GM18498 (cell line): ENCODE data around the gene FLAD1.
"Not testable (repeated sequence)": the region's sequence is repeated elsewhere in the genome, so short reads cannot be mapped to it uniquely, and the experiment has no call there.

Source experiments
- ATAC-seq: cut with Tn5 transposase; IDR thresholded peaks from one replicate; pipeline ENCODE4 v1.9.1; 2021; ENCODE audit warnings: mild to moderate bottlenecking, moderate library complexity; ENCODE audit not compliant: unreplicated experiment

Gene FLAD1

GRCh38 chr1:154988058-154988954, 5.2 kb downstream of the FLAD1 start:
- no peak for ATAC-seq

DNA sequence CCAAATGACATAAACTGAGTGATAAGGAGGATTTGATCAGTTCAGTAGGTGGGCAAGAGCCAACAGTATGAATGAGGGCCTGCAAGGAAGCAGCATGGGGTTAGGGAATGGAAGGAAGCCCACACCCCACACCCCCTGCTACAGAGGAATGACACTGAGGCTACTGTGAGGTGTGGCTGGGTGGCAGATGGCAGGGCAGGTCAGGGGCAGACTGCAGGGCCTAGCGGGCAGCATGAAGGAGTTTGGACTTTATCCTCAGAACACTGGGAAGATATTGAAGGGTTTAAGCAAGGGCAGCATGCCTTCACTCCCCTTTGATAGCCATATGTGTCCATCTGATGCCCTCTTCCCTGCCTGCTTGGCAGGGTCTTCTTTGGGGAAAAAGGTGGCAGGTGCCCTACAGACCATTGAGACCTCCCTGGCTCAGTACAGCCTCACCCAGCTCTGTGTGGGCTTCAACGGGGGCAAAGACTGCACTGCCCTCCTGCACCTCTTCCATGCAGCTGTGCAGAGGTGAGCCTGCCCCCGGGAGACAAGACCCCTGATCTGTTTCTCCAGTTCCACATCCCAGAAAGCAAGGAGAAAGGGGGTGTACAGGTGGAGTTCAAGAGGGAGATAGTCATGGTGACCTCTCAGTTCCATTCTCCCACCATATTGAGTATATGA, 6.2 kb downstream of the FLAD1 start:
- no peak for ATAC-seq

DNA sequence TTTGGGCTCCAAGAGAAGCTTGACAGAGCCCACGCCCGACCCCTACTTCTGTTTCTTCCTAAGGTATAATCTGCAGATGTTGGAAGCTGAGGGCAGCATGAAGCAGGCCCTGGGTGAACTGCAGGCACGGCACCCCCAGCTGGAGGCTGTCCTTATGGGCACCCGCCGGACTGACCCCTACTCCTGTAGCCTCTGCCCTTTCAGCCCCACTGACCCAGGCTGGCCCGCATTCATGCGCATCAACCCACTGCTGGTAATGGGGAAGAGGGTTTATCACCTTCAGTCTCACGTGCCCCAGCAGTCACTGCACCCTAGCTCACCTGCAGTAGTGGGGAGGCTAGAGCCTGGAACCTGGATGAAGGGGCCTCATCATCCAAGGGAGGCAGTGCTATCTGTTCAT, 7.1 kb downstream of the FLAD1 start:
- no peak for ATAC-seq

GRCh38 chr1:154992721-154993571, 9.8 kb downstream of the FLAD1 start:
- no peak for ATAC-seq

- no peak for ATAC-seq
These were observed 10.6 kb downstream of the FLAD1 start, which contains the start of gene LENEP for GRCh38 chr1:154993572-154994268. Gene LENEP, plus strand, starts transcription at chr1:154993586. Its CDS starts 22 bp downstream, at chr1:154993608.

DNA sequence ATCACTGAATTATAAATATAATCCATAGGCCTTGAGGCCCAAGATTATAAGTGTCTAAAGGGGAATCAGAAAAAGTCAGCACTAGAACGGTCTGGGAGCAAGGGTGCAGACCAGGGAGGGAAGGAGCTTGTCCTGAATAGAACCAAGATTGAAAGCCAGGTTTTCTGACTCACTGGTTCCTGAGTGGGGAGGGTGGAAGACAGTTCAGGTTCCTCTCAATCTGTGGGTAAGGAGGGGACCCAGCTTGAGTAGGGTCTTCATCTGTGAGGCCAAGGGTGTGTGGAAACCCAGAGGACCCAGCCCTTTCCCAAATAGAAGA, 11.1 kb downstream of the FLAD1 start:
- no peak for ATAC-seq

GRCh38 chr1:154994591-154994990, 11.4 kb downstream of the FLAD1 start:
- ATAC-seq, result no peak

- ATAC-seq, result not testable (repeated sequence)
These were observed 12.3 kb downstream of the FLAD1 start for GRCh38 chr1:154995301-154995983.

DNA sequence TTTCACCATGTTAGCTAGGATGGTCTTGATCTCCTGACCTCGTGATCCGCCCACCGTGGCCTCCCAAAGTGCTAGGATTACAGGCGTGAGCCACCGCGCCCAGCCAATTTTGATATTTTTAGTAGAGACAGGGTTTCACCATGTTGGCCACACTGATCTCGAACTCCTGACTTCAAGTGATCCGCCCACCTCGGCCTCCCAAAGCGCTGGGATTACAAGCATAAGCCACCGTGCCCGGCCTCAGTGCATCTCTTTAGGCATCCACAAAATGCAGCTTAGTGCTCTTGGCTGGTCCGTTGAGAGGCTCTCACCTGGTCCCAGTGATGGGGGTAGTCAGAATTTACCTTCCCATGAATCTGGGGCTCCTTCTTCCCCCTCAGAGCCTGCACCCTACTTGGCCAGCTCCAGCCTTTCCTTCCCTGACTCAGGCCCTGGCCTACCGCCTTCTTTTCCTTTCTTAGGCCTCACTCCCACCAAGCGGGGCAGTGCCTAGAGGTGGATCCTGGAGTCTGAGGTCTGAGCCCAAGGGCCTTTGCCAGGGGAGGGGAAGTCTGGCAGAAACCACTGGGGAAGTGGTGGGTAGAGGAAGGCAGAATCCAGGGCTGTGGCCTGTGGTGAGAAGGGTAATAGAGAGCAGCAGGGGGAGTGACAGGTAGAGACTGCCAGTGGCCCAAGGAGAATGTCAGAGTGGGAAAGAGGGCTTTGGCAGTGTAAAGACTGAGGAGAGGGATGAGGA, 14.0 kb downstream of the FLAD1 start:
- ATAC-seq, result no peak

DNA sequence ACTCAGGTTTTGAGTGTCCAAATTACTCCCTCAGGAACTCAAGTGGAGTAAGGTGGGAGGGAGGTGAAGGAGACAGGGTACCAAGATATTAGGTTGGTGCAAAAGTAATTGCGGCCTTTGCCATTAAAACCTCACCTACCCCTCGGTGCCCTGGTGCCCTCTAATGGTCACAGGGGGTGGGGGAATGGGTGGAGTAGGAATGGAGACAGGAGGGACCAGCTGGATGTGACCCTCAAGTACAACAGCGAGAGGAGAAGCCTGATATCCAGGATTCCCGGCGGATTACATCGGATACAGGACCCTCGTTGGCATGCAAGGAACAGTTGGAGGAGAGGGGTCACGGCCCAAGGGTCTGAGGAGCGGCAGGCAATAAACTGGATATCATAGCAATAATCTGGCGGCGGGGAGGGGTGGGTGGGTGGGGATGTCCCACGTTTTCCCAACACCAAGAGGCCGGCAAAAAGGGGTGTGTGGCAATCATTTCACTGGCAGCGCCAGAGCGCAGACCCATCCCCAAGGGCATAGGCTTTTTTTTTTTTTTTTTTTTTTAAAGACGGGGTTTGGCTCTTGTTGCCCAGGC, 15.1 kb downstream of the FLAD1 start:
- ATAC-seq, result no peak

GRCh38 chr1:154998818-154999570, 15.8 kb downstream of the FLAD1 start:
- no peak for ATAC-seq

GRCh38 chr1:154999571-155000410, 16.6 kb downstream of the FLAD1 start:
- no peak for ATAC-seq

GRCh38 chr1:155000411-155000725, 17.2 kb downstream of the FLAD1 start:
- ATAC-seq, result no peak

DNA sequence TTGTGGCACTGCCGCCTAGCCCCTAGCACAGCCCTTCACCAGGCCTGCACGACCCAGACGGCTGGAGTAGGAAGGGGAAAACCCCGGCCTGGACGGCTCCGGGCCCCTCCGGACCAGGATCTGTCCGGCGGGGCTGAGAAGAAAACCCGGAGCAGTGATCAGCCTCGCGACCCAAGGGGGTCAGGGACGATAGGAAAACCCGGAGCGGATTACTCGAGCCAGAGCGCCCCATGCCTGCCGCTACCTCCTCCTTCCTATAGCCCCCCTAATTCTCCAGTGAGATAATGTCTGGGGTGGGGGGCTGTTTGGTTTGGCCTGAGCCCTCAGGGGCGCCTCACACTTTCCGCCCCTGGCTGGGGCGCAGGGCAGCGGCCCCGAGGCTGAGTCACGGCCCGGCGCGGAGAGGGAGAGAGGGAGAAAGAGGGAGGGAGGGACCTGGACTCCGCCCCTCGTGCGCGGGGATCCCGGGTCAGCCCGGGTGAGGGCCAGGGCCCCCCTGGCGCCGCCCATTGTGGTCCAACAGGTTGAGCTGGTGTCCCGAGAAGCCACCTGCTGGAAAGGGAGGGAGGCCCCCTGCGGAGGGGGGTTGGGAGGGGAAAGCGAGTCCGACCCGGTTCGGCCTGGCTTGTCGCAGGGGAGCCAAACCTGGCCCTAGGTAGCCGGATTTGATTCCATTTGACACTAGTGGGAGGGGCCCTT, 17.7 kb downstream of the FLAD1 start:
- ATAC-seq, result peak; percentile 42

DNA sequence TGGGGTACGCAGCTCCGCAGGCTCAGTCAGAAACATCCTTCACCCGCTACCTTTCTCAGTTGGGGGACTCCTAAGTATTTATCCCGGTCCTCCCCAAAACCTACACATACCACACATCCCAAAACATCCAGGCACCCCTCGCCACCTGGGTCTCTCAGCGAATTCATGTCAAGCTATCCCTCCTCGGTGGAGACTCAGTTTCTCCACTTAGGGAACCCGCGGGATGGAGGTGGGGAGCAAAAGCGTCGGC, 18.2 kb downstream of the FLAD1 start:
- ATAC-seq, result no peak

DNA sequence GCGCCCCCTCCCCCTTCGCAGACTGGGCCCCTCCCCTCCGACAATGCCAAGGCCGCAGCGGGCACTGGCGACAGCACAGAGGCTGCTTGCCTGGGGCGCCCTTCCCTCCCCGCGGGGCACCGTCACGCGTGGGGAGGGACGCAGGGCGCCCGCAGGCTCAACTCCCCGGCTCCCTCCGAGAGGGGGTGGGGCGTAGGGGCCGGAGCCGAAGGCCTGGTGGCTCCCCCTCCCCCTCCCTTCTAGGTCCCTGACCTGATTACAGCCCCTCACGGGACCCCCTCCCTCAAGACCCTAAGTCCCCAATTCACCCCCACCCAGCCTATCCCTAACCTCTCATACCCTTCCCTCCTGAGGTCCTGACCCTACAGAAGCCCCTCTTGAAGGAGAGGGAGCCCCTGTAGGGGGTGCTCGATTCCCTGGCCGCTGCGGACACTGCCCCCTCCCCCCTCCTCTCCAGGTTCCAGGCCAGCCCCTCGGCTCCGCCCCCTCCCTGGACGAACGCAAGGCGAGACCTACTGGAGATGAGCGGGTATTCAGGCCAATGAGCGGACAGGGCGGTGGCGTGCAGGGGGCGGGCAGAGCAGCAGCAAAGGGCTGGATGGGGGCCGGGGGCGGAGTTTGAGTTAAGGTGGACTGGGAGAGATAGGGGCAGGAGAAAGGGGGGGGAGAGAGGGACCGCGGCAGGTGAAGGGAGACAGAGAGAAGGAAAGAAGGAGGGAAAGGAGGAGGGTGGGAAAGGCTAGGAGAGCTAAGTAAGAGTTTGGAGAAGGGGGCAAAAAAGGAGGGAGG, 18.7 kb downstream of the FLAD1 start:
- ATAC-seq, result peak; percentile 64
